LNCAP (cell line): ENCODE data around the gene ABCB8.
A peak's percentile ranks its signal among the peaks of the same experiment; 100 is the strongest.

ENCODE experiments used
- CTCF ChIP-seq: fragments of 450-650 bp; IDR thresholded peaks from 2 replicates; pipeline ENCODE4 v1.5.1; 2017; ENCODE audit warnings: mild to moderate bottlenecking

ABCB8 gene

GRCh38 chr7:151028131-151028947, at the start of gene ABCB8:
ABCB8 (plus strand) TSS chr7:151028450; CDS start chr7:151028516, 66 bp downstream.
- peak; percentile 56 for TF ChIP-seq CTCF

DNA sequence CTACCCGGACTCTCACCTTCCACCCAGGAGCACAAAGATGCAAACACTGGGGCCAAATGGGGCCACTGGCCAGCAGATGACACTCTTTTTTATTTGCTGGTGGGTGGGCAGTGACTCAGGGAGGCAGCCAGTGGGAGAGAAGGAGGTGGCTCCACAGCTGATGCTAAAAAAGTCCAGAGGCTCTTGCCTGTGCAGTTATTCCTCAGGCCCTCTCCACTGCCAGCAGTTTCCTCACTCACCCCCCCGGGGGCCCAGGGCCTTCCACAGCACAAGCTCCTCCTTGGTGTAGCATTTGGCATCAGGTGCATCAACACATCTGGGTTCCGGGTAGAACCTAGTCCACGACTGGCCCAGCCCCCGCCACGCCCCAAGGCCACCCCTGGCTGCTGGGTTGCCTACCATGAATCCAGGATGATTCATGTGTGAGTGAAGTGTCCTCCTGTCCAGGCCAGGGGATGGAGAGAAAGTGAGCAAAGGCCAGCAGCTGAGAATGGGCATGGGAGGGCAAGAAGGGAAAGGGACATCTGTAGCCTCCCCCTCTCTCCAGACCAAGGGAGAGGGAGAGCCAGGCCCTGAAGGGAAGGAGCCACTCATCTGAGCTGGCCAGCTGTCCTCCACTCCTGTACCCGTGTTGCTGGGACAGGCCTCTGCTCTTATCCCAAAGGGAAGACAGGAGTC, 48.4 kb upstream of the ABCB8 start:
- no peak for TF ChIP-seq CTCF

DNA sequence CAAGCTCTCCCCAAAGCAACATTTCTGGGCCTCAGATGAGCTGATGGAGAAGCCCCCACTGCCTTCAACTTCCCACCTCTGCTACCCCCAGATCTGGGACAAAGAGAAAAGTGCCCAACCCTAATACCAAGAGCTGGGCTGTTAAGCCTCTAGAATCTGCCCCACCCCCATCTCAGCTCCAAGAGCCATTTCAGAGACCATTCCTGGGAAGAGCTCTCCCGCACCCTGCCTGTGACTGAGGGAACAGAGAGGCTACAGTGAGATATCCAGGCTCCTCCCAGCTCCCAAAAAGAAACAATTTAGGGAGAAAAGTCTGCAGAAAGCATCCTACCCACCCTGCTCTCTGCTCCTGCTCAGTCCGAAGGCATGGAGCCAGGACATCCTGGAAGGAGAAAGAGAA, 47.6 kb upstream of the ABCB8 start:
- TF ChIP-seq CTCF: no peak

GRCh38 chr7:150981644-150982043, 46.6 kb upstream of the ABCB8 start:
- no peak for TF ChIP-seq CTCF

DNA sequence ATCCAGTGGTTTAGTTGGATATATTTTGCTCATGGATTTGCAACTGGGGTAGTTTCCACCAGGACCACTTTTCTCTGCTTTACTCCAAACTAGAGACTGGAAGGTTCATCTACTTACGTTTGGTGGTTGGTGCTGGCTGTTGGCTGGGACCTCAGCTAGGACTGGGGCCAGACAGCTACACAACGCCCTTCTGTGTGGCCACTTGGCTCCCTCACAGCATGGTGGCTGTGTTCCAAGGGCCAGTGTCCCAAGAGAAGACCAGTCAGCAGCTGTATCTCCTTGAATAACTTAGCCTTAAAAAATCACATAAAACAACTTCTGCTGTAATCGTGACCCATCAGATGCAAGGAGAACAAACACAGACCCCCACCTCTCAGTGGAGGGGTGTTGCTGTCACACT, 45.9 kb upstream of the ABCB8 start:
- no peak for TF ChIP-seq CTCF

GRCh38 chr7:150983893-150984368, 44.3 kb upstream of the ABCB8 start:
- no peak for TF ChIP-seq CTCF

DNA sequence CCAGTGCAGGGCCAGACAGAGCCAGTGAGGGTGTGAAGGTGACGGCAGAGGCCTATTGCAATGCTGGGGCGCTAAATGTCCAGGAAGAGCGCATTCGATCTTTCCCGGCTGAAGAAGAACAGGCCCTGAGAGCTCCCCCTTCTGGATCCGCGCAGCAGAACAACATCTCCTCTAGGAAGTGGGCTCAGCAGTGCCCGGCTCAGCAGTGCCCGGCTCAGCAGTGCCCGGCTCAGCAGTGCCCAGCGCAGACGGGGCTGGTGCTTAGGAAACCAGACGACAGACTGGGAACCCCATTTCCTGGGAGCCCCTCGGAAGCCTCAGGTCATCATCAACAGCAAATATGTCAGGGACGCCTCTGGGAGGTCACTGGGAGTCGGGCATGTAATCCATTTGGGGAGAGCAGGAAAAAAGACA, 42.1 kb upstream of the ABCB8 start:
- peak; percentile 74 for TF ChIP-seq CTCF
